Heart right ventricle (tissue), 16 donors: Measurements from ENCODE around the gene TMEFF2. TPM values are rescaled to one million over a fixed set of nuclear protein-coding genes. Genes with fewer than 3 reads are reported as not detected.
"Not testable (repeated sequence)": the region's sequence is repeated elsewhere in the genome, so short reads cannot be mapped to it uniquely, and the experiment has no call there.

Experiments
- ATAC-seq, 8 donors: fragments of 200-7000 bp; cut with Tn5 transposase; one replicate each; pipeline ENCODE4 v1.9.1; 2020; ENCODE audit warnings: mild to moderate bottlenecking in 8 of 8, moderate library complexity in 8 of 8, moderate number of reproducible peaks in 1 of 8
- DNase-seq, 2 donors: peaks; one replicate each; pipeline ENCODE4 v3.0.0-alpha.2; 2020
- H3K27ac ChIP-seq, 10 donors: fragments of 200-600 bp; sonication (generic) in 2 of 10; one replicate each; pipeline versions ENCODE4 v1.5.0 to v1.8.0; 2020 to 2022; ENCODE audit warnings: mild to moderate bottlenecking in 3 of 10
- H3K27me3 ChIP-seq, 7 donors: fragments of 200-600 bp; one replicate each; pipeline ENCODE4 v1.8.0; 2021 to 2022; ENCODE audit warnings: mild to moderate bottlenecking in 2 of 7
- H3K36me3 ChIP-seq, 9 donors: fragments of 200-600 bp; sonication (generic) in 1 of 9; one replicate each; pipeline versions ENCODE4 v1.5.0 to v1.8.0; 2020 to 2022; ENCODE audit warnings: mild to moderate bottlenecking in 2 of 9
- H3K4me1 ChIP-seq, 9 donors: fragments of 200-600 bp; sonication (generic) in 1 of 9; one replicate each; pipeline versions ENCODE4 v1.5.0 to v1.8.0; 2020 to 2022; ENCODE audit warnings: mild to moderate bottlenecking in 4 of 9
- H3K4me3 ChIP-seq, 10 donors: fragments of 200-600 bp; sonication (generic) in 2 of 10; one replicate each; pipeline versions ENCODE4 v1.5.0 to v1.8.0; 2020 to 2022; ENCODE audit warnings: mild to moderate bottlenecking in 7 of 10, moderate library complexity in 2 of 10
- H3K9me3 ChIP-seq, 11 donors: fragments of 200-600 bp in 10 of 11; sonication (generic) in 2 of 11; one replicate each; pipeline versions ENCODE4 v1.5.0 to v1.8.0; 2013 to 2022; ENCODE audit warnings: mild to moderate bottlenecking in 2 of 11, control low read depth in 1 of 11, moderate library complexity in 1 of 11
- CTCF ChIP-seq, 9 donors: fragments of 200-600 bp; sonication (generic) in 2 of 9; IDR thresholded peaks; one replicate each; pipeline versions ENCODE4 v1.5.0 to v1.8.0; 2021 to 2022; ENCODE audit warnings: antibody characterized with exemption in 9 of 9, mild to moderate bottlenecking in 5 of 9, moderate library complexity in 1 of 9
- WGBS, 2 donors: extraction: QIAGEN DNeasy Blood & Tissue Kit; methylation state at CpG; one replicate each; pipeline ENCODE4 v1.1.7; 2013; ENCODE audit warnings: inconsistent platforms in 1 of 2; 5-methylcytosine and 5-hydroxymethylcytosine counted together
- intact Hi-C, 10 donors: fragments of 100-400 bp; cut with DNase I; formaldehyde crosslinking; loops; one replicate each; pipeline versions ENCODE4 v1.11.1 to v1.14.2; 2022
- polyA plus RNA-seq, 2 donors: library from polyadenylated mRNA; stranded (reverse); fragments of 200-250 nt; gene quantifications; one replicate each; pipeline ENCODE4 v1.2.3, GENCODE V29; 2013
- total RNA-seq, 10 donors: library from RNA; stranded (reverse); fragmentation: NEBNext Ultra II Directional in 3 of 10; extraction: Animal tissue kit (Norgen Biotek cat#: 25700) in 3 of 10; gene quantifications; one replicate each; pipeline versions ENCODE4 v1.2.1 to v1.2.4, GENCODE V29; 2021 to 2023
- donor health status: Arrhythmogenic right ventricular cardiomyopathy.
- donor health status: ischemic (EF 13 %, LVEDD 7.1; RV severe dilation, severe dysfunction).
- donor health status: healthy with polysubstance abuse.
- donor health status: DM: no; HTN: yes; CAD: no.
- donor health status: DM: no; HTN: no; CAD: no.
- donor health status: ischemic (EF 25% LVEDD 6.9; RV normal size, moderate dysfunction).
- donor health status: ischemic (EF 25% LVEDD 5.7; RV mildly dilated, moderate dysfunction).
- donor health status: healthy.
- donor health status: DM: yes; HTN: yes; CAD: no.
- donor health status: Ischemic cardiomyopathy.
- donor health status: ischemic (EF 35%, LVEDD 5.7; RV mildly dilated, moderate dysfunction).
- donor health status: nonischemic (EF 11% LVEDD 7.7; RV severe dilation, severe dysfunction).
- donor health status: DM: yes; HTN: yes; CAD: no.
- donor health status: PGD.
- donor health status: ischemic (EF 29% LVEDD 5.4; RV normal size, mild dysfunction).
- donor health status: nonischemic (EF 23%, LVEDD 6.1; RV moderate dilation, normal function).

Gene TMEFF2
- total and polyA plus RNA-seq, 12 donors: 0.09 to 0.41 (median 0.17) TPM; not detected in 8

DNA sequence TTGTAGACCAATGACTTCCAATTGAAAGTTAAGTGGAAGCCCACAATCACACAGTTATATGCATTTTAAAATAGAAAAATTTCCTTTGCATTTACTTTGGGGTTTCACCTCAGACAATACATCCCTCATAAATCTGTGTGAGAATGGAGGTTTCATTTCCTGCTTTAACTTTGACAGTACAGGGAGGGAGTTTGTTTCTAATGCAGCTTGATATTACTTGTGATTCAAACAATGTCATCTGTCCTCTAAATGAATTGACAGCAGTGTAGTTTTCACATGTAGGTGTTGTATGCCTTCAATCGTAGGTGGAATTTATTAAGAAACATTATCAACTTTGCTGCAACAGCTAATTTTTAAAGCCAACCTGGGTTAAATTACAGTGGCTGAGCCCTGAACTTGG, 75.2 kb downstream of the TMEFF2 start:
- Histone ChIP-seq H3K9me3 (peaks cover 0 to 15% (median 0%) of the 10 kb centered on the region in 11 donors), H3K4me3 (no peak overlapping the region), H3K36me3 (no peaks in the 10 kb centered on the region), H3K27me3 (no peaks in the 10 kb centered on the region), H3K27ac (no peak overlapping the region), H3K4me1 (peaks cover 0 to 23% (median 4%) of the 10 kb centered on the region in 9 donors)
- intact Hi-C loops: no loop called here
- ATAC-seq (no peak), DNase-seq (no peak)
- no peak for TF ChIP-seq CTCF (IDR thresholded peaks at IDR 0.05)
- 84 to 87% methylated on average over 1 of the region's 1 CpG for WGBS, 2 donors

DNA sequence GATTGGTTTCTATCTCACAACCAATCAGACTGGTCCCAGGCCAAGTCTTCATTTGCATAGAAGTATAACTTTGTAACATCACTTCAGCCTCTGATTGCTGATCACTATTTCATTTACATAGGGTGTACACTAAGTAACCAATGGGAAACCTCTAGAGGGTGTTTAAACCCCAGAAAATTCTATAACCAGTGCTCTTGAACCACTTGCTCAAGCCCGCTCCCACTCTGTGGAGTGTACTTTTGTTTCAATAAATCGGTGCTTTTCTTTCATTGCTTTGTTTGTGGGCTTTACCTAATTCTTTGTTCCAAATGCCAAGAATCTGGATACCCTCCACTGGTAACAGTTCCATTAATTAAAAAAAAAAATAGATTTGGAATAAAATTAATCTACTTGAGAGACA, 77.0 kb downstream of the TMEFF2 start:
- ATAC-seq (no peak), DNase-seq (no peak)
- Histone ChIP-seq H3K27ac (no peak overlapping the region), H3K9me3 (peaks cover 0 to 15% (median 0%) of the 10 kb centered on the region in 11 donors), H3K27me3 (no peaks in the 10 kb centered on the region), H3K4me1 (peaks cover 0 to 19% (median 0%) of the 10 kb centered on the region in 9 donors), H3K36me3 (no peaks in the 10 kb centered on the region), H3K4me3 (no peak overlapping the region)
- no peak for TF ChIP-seq CTCF (IDR thresholded peaks at IDR 0.05)
- 47 to 48% methylated on average over 2 of the region's 2 CpGs for WGBS, 2 donors
- intact Hi-C loops: no loop called here

DNA sequence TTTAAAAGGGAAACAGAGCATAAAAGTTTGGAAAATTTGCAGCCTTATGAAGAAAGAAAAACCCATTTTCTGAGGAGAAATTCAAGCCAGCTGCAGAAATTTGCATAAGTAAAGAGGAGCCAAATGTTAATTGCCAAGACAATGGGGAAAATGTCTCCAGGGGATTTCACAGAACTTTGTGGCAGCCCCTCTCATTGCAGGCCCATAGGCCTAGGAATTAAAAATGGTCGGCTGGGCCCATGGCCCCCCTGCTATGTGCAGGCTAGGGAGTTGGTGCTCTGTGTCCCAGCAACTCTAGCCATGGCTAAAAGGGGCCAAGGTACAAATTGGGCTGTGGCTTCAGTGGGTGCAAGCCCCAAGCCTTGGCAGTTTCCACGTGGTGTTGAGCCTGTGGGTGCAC, 83.2 kb downstream of the TMEFF2 start:
- H3K27me3 ChIP-seq, H3K27ac ChIP-seq, H3K4me1 ChIP-seq, intact Hi-C loops, ATAC-seq, H3K4me3 ChIP-seq, DNase-seq, H3K36me3 ChIP-seq, H3K9me3 ChIP-seq: not testable (repeated sequence)
- WGBS, 2 donors: 64 to 79% methylated on average over 2 of the region's 2 CpGs

DNA sequence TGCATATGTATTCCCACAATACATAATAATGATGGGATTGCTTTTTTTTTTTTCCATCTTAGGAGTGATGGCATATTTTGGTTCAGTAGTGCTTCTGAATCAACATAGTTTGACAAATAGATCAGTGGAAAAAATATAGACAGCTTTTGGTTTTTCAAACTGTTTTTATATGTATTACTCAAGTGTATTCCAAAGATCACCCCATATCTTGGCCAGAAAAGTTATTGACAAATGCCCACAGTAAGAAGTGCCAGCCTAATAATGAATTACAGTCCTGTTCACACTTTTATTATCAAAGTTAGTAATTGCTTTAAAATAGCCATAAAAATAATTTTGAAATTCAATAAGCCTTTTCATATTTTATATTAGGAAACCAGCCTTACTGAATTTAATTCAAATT, 95.0 kb downstream of the TMEFF2 start:
- DNase-seq (no peak), ATAC-seq (no peak)
- intact Hi-C loops: no loop called here
- no peaks in the 10 kb centered on the region for H3K27me3 ChIP-seq
- TF ChIP-seq CTCF (IDR thresholded peaks at IDR 0.05): no peak
- no peak overlapping the region for H3K4me3 ChIP-seq
- H3K36me3 ChIP-seq: no peaks in the 10 kb centered on the region
- no peaks in the 10 kb centered on the region for H3K4me1 ChIP-seq
- no peak overlapping the region for H3K27ac ChIP-seq
- H3K9me3 ChIP-seq: no peaks in the 10 kb centered on the region

DNA sequence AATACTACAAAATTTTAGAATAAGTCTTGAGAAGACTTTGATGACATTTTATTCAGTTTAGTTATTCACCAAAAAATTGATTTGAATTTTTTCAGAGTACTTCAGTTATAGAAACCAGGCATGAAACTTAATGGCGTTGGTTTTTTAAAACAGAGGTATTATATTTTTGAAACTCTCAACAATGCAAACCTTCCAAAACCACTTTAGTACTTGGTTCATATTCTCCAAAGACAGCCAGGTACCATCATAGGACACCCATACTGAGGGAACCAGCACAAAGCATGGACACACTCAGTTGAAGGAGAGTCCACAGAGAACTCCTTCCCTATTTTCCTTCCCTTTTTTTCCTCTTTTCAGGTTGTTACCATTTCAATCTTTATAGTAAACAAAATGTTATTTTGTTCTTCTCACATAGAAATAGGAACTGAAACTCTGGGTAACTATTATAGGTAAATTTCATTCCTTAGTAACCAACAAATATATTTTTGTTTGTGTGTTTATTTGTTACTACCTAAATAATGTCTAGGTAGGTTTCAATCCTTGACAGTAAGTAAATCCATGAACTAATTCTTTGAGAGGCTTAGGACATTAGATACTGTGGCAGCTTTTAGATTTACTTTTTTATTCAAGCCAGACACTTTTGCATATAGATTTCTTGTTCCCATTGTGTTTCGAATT, 95.8 kb downstream of the TMEFF2 start:
- Histone ChIP-seq H3K4me3 (no peak overlapping the region), H3K27ac (no peak overlapping the region), H3K27me3 (no peaks in the 10 kb centered on the region), H3K36me3 (no peaks in the 10 kb centered on the region), H3K4me1 (no peaks in the 10 kb centered on the region), H3K9me3 (no peaks in the 10 kb centered on the region)
- no peak for TF ChIP-seq CTCF (IDR thresholded peaks at IDR 0.05)
- ATAC-seq: no peak
- WGBS, 2 donors: 96 to 97% methylated on average over 2 of the region's 2 CpGs
- DNase-seq: no peak
- intact Hi-C loops: no loop called here
